DMS79 treated with DMSO at 0.1 percent for 48 hours (cell line): ENCODE data around the gene LTF.

Experiments
- DNase-seq: peaks from one replicate; lab custom pipeline; 2025; lab: John Stamatoyannopoulos, UW

Gene LTF

GRCh38 chr3:46468753-46469600, 4.3 kb upstream of the LTF start:
- DNase-seq: no peak

DNA sequence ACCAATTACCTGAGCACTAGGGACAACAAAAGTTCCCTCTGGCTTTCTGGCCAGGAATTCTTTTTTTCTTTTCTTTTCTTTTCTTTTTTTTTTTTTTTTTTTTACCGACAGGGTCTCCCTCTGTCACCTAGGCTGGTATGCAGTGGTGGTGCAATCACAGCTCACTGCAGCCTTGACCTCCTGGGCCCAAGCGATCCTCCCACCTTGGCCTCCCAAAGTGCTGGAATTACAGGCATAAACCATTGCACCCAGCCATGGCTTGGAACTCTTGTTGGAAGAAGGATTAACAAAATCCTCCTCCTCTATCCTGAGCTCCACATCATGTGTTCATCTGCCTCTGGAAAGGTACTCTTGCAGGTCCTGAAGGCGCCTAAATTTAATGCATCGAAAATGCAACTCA, 2.9 kb upstream of the LTF start:
- DNase-seq: no peak

DNA sequence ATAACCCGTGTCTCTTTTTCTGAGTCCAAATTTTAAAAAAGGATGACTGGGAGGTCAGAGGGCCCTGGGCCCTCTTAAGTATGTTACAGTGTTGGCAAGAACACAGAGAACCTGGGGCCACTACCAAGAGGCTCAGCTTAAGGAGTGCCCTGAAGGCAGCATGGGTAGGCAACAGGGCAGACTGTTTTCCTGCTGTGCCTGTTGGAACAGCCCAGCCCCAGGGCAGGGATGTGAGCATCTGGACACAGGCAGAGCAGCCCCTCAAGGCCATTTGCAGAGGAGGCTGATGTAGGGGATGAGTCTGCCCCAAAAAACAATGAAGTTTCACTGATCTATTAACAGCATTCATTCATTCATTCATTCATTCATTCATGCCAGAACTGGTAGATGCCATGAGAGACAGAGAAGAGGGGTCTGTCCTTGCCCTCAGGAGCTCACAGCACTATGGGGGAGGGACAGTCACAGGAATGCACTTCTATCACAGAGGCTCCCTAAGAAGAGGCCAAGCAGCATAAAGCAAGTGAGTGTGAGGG, 2.2 kb upstream of the LTF start:
- no peak for DNase-seq

DNA sequence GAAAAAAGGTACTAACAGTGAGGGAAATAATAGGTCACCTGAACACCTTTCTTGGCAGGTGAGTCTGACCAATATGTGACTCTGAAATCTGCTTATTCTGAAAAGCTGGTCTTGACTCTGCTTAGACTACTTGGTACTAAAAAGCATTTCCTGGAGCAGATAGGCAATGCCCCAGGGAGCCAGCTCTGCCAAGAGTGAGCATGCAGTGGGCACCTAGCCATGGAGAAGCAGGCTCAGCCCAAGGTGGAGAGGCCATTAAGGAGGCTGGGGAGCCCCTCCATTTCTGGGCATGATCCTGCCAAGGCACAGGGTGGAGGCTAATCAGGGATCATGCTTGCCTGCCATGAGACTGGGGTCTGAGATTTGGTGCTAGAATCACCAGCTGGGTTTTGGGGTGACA, 1.6 kb upstream of the LTF start:
- DNase-seq: no peak

DNA sequence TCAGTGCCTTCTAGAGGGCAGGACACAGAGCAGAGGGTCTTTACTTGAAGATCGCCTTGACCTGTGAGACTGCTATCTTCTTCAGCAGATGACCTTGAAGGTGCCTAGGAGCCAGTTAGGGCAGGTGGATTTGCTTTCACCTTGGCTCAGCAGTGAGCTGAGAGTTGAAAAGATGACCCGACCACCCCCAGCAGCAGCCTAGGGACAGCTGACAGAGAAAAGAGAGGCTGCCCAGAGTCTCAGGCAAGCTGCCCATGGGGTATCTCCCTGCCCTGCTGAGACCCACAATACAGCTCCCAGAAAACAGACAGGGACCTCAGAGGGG, 453 bp upstream of the LTF start:
- no peak for DNase-seq

GRCh38 chr3:46463868-46464241, 850 bp downstream of the LTF start:
- DNase-seq: no peak

DNA sequence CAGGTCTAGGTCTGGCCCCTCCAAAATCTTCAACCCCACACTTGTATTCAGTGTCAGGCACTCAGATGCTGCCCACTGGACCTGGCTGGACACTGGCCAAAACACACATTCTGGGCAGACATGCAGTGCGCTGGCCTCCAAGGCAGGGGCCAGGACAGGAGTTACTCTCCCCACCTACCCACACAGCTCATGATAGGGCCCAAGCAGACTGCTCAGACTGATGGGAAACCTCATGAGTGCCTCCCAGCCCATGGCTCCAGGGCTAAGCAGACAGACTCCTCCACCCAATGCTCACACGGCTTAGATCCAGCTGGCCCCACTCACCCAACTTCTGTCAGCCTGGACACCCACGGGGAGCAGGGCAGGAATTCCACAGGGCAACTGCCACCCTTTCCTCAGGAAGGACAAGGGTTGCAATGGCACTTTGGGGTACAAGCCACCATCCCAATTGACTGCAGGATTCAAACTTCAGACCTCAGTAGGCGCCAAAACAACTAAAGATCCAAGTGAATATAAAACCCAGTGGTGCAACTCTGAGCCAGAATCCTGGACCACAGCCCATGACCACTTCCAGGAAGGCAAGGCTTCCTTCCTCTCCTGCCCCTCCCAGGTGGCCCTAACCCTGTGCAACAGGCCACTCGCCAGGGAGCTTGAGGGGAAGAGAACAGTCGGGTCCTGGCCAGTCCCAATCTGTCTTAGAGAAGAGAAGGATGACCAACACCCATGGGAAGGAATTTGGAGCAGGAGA, 1.4 kb downstream of the LTF start:
- no peak for DNase-seq

GRCh38 chr3:46462511-46462910, 2.2 kb downstream of the LTF start:
- DNase-seq: no peak

GRCh38 chr3:46462111-46462510, 2.6 kb downstream of the LTF start:
- no peak for DNase-seq

GRCh38 chr3:46460051-46460450, 4.7 kb downstream of the LTF start:
- no peak for DNase-seq

GRCh38 chr3:46456118-46456517, 8.6 kb downstream of the LTF start:
- DNase-seq: no peak

DNA sequence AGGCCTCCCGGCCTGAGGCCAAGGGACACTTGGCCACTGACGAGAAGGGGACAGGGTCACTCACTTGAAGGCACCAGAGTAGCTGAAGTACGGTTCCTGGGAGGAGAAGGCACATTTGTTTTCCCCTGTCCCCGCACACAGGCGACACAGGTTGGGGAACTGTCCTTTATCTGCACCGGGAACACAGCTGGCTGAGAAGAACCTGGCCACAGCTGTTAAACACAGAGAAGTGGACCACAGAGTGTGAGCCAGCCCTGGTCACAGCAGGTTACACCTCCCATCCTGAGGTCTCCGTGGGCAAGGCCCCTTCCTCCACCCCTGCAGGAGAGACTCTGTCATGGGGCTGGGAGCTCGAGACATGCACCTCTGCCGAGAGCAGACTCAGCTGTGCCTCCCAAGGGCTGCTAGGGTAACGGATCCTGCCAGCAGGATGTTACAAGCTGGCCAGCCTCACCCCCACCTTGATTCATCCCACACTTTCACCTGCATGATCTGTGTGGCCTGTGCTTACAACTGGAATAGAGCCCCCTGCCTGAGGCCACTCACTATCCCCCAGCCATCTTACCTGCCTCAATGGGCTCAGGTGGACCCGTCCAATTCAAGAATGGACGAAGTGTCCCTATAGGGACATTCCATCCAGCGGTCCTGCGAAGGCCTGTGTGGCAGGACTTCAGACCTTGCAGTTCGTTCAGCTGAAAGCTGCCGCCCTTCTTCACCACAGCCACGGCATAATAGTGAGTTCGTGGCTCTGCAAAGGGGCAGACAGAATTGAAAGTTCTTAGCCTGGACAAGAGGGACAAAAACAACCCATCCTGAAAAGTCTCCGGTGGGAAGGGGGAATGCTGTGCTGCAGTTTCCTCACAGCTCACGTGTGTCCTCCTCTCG, 9.2 kb downstream of the LTF start:
- DNase-seq: no peak

GRCh38 chr3:46454606-46455005, 10.1 kb downstream of the LTF start:
- no peak for DNase-seq

DNA sequence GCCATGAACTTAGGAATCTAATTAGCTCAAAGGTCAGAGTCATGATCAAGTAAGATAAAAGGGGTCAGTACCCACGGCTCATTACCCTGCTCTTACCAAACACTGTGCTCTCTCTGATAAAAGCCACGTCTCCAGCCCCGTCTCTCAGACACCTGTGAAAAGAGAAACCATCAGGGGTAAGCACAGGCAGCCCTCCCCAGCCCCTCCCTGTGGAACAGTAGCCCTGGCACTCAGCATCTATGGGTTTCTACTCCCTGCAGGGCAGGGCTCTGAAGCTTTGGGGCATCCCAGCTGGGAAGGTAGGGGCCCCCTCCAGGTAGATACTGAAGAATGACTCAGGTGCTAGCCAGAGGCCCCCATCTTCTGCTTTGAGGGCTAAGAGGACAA, 10.5 kb downstream of the LTF start:
- DNase-seq: no peak

- no peak for DNase-seq
Observed at GRCh38 chr3:46453526-46454208, 11.0 kb downstream of the LTF start.

- DNase-seq: no peak
Observed at GRCh38 chr3:46449755-46450552, 14.8 kb downstream of the LTF start.

DNA sequence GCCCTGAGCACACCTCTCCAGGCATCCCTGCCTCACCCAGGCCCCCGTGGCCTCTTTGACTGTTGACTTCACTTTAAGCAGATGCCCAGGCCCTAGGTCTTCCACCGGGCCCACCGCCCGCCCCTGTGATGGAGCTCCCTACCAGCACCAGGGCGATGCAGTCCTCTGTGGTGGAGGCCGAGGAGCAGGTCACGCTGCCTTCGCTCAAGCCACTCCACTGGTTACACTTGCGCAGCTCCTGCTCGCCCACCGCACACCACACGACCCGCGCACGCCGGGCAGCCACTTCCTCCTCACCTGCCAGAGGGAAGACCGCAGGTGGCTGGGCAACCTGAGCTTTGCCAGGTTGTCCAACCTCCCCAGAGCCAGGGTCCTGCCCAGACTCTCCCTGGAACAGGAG, 16.0 kb downstream of the LTF start:
- no peak for DNase-seq

- no peak for DNase-seq
Observed at GRCh38 chr3:46447228-46447985, 17.3 kb downstream of the LTF start.

DNA sequence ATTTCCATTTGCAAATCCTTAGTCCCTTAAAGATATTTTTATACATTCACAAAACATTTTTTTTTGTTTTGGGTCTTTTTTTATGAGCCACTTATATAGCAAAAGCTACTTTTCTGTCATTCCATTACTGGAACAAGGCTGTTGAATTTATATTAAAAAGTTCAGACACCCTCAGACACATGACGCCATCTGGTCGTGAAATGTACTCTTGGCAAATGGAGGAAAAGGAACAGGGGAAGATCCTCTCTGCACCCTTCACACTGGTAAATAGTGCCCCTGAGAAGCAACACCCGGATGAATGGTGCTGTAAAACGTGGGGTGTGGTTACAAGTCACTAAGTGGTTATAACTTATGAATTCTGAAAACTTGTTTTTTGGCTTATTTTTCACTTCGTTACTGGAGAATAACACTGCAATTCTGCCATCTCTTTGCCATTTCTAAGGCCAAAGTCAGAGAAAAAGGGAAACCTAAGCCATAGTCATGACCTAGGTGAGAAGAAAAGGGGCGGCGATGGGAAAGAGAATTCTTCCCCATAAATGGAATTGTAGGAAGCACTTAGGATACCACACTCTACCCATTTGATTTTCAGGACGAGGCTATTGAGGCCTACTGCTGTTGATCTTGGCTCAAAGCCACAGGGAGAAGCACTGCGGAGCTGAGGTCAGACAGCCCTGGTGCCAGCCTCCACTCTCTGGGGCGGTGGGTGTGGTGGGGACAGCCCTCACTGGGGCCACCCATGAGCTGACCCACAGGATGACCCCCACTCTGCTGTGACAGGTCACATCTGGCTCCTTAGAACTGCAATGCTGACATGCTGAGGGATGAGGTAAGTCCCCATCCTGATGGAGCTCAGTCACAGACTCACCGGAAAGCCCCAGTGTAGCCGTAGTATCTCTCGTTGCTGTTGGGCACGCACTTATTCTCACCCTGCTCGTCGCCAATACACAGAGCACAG, 21.9 kb downstream of the LTF start:
- DNase-seq: no peak
